Liver (tissue), 3 donors: ENCODE measurements around the gene INPP5A.

ENCODE experiments used
- CTCF ChIP-seq: fragments of 150-350 bp; IDR thresholded peaks from 2 replicates; pipeline ENCODE4 v1.5.1; 2017; ENCODE audit warnings: improper control_type of control experiment, low read depth, low read length; ENCODE audit not compliant: missing input control
- GABPA ChIP-seq, 2 donors: IDR thresholded peaks in 1 of 2; conservative IDR thresholded peaks in 1 of 2; 2 replicates each; pipeline ENCODE4 v1.6.1; 2016; ENCODE audit warnings: antibody characterized with exemption in 2 of 2, mild to moderate bottlenecking in 1 of 2, moderate library complexity in 1 of 2
- RAD21 ChIP-seq, 2 donors: IDR thresholded peaks; 2 replicates each; pipeline ENCODE4 v1.6.1; 2016; ENCODE audit warnings: antibody characterized with exemption in 2 of 2, mild to moderate bottlenecking in 2 of 2
- RXRA ChIP-seq, 2 donors: IDR thresholded peaks; 2 replicates each; pipeline ENCODE4 v1.6.1; 2017 to 2018; ENCODE audit warnings: antibody characterized with exemption in 2 of 2, mild to moderate bottlenecking in 1 of 2
- TAF1 ChIP-seq: conservative IDR thresholded peaks from 2 replicates; pipeline ENCODE4 v1.6.1; 2016; ENCODE audit warnings: antibody characterized with exemption, mild to moderate bottlenecking
- YY1 ChIP-seq: IDR thresholded peaks from 2 replicates; pipeline ENCODE4 v1.6.1; 2016; ENCODE audit warnings: antibody characterized with exemption, mild to moderate bottlenecking
- donor health status: healthy.
- donor health status: healthy.

GRCh38 chr10:132616170-132616995 is 78.8 kb downstream of the INPP5A start:
- TF ChIP-seq TAF1 (no peak), RAD21 (IDR thresholded peaks at IDR 0.05) (no peak), GABPA (IDR thresholded peaks at IDR 0.05 in 1 of 2, conservative IDR thresholded peaks at IDR 0.05 in 1 of 2) (no peak), RXRA (IDR thresholded peaks at IDR 0.05) (no peak), CTCF (no peak), YY1 (no peak)
